SHP77 (cell line): ENCODE measurements around the gene RGS21.

Source experiments
- DNase-seq, 2 experiments: peaks; one replicate each; lab custom pipeline; 2025; lab: John Stamatoyannopoulos, UW

Gene RGS21

DNA sequence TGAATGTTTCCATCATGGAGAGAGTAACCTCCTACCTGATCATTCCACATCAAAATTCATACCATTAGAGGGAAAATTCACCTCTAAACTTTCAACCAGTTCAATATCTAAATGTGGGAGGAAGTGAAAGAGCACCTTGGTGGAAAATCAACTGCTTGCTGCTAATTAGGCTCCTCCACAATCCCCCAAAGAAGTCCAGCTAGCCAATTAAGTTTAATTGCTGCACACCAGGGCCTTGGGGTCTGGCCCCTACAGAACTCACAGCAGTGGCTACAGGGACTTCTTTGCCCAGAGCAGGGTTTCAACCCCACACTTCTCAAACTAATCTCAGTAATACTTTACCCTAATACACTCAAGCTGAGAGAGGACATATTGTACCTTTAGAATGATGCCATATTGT, 62.1 kb downstream of the RGS21 start:
- DNase-seq, result no peak

GRCh38 chr1:192379554-192379953, 62.8 kb downstream of the RGS21 start:
- no peak for DNase-seq

DNA sequence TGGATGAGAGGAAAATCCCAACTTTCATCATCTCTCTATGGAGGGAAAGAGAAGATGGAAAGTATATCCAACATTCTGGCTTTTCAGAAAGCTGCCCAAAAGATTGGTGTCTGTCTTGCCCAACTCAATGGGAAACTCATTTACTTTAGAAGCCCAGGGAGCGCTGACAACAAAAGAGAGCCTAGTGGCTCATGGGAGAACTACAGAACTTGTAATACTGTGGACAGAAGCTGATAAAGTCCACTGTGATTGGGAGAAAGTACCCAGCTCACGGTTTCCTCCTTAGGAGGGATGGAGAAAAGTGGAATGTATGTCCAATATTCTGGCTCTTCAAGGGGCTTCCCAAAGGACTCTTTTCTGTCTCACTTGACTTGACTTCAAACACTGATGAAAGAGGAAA, 66.0 kb downstream of the RGS21 start:
- no peak for DNase-seq

GRCh38 chr1:192386051-192386650, 69.4 kb downstream of the RGS21 start:
- no peak for DNase-seq

- DNase-seq, result no peak
These were observed 78.4 kb downstream of the RGS21 start for GRCh38 chr1:192395211-192395610.

DNA sequence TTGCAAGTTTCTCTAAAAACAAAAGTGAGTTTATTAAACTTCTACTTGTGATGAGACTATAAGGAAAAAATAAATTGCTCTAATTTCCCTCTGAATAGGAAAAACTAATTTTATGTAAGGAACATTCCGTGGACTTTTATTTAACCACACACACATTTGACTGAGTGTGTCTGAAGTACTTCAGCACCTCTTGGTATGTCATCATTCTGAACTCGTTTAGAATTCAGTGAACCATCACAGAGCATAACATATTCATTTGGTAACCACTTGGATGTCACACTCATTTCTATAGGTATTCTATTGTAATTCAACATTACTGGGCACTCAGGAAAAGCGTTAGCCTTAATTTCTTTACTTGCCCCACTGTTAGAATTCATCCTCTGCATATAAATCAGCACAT, 79.1 kb downstream of the RGS21 start:
- DNase-seq, result no peak

DNA sequence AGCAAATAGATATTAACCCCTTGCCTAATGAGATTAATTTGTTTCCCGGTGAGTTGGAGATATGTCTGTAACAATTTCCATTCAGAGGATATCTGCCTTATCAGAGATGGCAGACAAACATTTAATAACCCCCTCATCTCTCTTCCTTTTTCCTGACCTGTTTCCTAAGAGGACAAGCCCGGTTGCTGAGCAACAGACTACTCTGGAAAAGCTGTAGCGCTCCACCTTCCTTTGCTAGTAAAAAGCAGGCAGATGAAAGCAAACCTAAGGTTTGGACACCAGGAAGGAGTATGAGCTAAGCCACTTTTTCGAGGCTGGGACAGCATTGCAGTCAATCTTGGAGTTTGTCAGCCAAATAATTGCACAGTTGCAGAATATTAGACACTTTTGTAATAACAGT, 82.4 kb downstream of the RGS21 start:
- DNase-seq, result no peak

GRCh38 chr1:192401825-192402224, 85.0 kb downstream of the RGS21 start:
- DNase-seq, result no peak

DNA sequence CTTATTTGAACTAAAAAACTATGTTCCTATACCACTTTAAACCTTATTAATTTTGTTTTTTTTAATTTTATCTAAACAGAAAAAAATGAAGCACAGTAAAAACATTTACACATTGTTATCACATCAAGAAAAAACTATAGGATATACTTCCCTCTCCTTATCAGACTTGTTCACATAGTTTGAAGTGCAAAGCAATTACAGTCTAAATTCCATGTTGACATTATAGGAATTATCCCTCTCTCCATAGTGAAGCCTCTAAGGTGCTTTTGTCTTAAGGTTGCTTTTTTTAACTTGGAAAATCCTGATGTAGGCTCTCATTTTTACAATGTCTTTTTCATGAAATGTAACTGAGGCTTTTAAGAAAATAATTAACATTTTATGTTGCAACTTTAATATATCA, 85.8 kb downstream of the RGS21 start:
- no peak for DNase-seq

- DNase-seq, result no peak
These were observed 90.4 kb downstream of the RGS21 start for GRCh38 chr1:192407206-192407605.
